A673 (cell line): ENCODE results near the gene RBM17. TPM values are rescaled to one million over a fixed set of nuclear protein-coding genes. Genes with fewer than 3 reads are reported as not detected.

Experiments
- BruUV-seq: library from RNA; stranded (reverse); fragments of 400-500 nt; replicated peaks from 2 replicates; lab custom pipeline; 2021; lab: Mats Ljungman, UMichigan
- CTCF ChIA-PET: fragments of 300-600 bp; sonication (Branson Sonifier 250); formaldehyde crosslinking; loops from one replicate; lab custom pipeline; 2022; ENCODE audit warnings: antibody characterized with exemption; lab: Charles Lee
- POLR2A ChIA-PET: fragments of 300-600 bp; sonication (Branson Sonifier 250); formaldehyde crosslinking; loops from one replicate; lab custom pipeline; 2022; ENCODE audit warnings: antibody characterized with exemption; ENCODE audit not compliant: low non-redundant PET; lab: Charles Lee
- DNase-seq: peaks from one replicate; pipeline ENCODE4 v3.0.0-alpha.2; 2015; ENCODE audit warnings: low spot score
- H3K27ac ChIP-seq: fragments of 200-600 bp; sonication (generic); 2 replicates; pipeline ENCODE4 v1.5.1; 2016; ENCODE audit warnings: mixed run types, low read depth, mild to moderate bottlenecking, mixed read lengths, antibody characterized with exemption, low read length; ENCODE audit not compliant: poor library complexity, severe bottlenecking
- H3K27me3 ChIP-seq: fragments of 200-600 bp; sonication (generic); replicated peaks from 2 replicates; pipeline ENCODE4 v1.6.1; 2017; ENCODE audit warnings: mixed run types, low read depth, mild to moderate bottlenecking, mixed read lengths, antibody characterized with exemption, low read length; ENCODE audit not compliant: insufficient read depth, poor library complexity
- H3K36me3 ChIP-seq: fragments of 200-600 bp; sonication (generic); 2 replicates; pipeline ENCODE4 v1.6.1; 2016; ENCODE audit warnings: mixed run types, mild to moderate bottlenecking, mixed read lengths, antibody characterized with exemption, low read length; ENCODE audit not compliant: insufficient read depth, poor library complexity, severe bottlenecking
- H3K4me1 ChIP-seq: fragments of 200-600 bp; sonication (generic); 2 replicates; pipeline ENCODE4 v1.6.1; 2017; ENCODE audit warnings: mixed run types, mild to moderate bottlenecking, mixed read lengths, antibody characterized with exemption, low read length; ENCODE audit not compliant: insufficient read depth, poor library complexity, severe bottlenecking
- H3K4me3 ChIP-seq: fragments of 200-600 bp; sonication (generic); 2 replicates; pipeline ENCODE4 v1.5.1; 2016; ENCODE audit warnings: low read depth, mixed run types, mild to moderate bottlenecking, mixed read lengths, low read length; ENCODE audit not compliant: poor library complexity, severe bottlenecking
- H3K9me3 ChIP-seq: fragments of 200-600 bp; sonication (generic); 2 replicates; pipeline ENCODE4 v1.6.1; 2016; ENCODE audit warnings: mixed run types, low read depth, mild to moderate bottlenecking, mixed read lengths, antibody characterized with exemption, low read length; ENCODE audit not compliant: poor library complexity, severe bottlenecking
- EZH2 ChIP-seq: fragments of 200-600 bp; sonication (generic); IDR thresholded peaks from 2 replicates; pipeline ENCODE4 v1.6.1; 2017; ENCODE audit warnings: borderline replicate concordance, low read depth, mild to moderate bottlenecking, mixed read lengths, antibody characterized with exemption, low read length; ENCODE audit not compliant: poor library complexity, severe bottlenecking
- intact Hi-C: fragments of 100-400 bp; cut with micrococcal nuclease; formaldehyde crosslinking; loops from one replicate; pipeline ENCODE4 v1.10.0; 2022; ENCODE audit not compliant: unreplicated experiment
- total RNA-seq: library from RNA; stranded (reverse); gene quantifications from 2 replicates; pipeline ENCODE4 v1.2.3, GENCODE V29; 2021
- TF ChIP-seq, protein P1 (sequence below): fragments of 300-800, 200-600 bp; sonication (generic); conservative IDR thresholded peaks from 2 replicates; pipeline ENCODE4 v1.5.1; 2017; ENCODE audit warnings: low read depth, mild to moderate bottlenecking, antibody characterized with exemption, low read length, moderate library complexity, mixed read lengths

Gene RBM17
- total RNA-seq, 1 experiment from 2014 or later, result 195 TPM

DNA sequence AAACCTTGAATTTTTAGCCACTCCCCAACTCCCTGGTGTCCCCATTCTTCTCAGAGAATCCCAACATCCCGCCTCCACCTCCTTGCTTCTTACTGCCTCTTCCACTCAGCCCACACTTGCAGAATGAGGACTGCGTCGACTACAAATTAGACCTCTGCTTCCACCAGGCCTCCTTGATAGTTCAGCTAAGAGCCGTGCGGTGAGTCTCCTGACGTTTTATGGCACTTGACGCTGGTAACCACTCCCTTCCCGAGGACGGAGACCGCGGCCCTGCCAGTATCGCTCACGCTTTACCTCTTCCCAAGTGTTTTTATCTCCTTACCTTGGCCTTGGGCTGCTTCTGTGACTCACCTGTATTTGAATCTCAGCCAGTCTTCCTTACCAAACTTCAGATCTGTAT is 31.1 kb downstream of the RBM17 start:
- no peak for DNase-seq
- H3K27ac ChIP-seq, result no peak overlapping the region
- no TSS peak for BruUV-seq
- H3K27me3 ChIP-seq, result no peaks in the 10 kb centered on the region
- TF ChIP-seq, protein P1, sequence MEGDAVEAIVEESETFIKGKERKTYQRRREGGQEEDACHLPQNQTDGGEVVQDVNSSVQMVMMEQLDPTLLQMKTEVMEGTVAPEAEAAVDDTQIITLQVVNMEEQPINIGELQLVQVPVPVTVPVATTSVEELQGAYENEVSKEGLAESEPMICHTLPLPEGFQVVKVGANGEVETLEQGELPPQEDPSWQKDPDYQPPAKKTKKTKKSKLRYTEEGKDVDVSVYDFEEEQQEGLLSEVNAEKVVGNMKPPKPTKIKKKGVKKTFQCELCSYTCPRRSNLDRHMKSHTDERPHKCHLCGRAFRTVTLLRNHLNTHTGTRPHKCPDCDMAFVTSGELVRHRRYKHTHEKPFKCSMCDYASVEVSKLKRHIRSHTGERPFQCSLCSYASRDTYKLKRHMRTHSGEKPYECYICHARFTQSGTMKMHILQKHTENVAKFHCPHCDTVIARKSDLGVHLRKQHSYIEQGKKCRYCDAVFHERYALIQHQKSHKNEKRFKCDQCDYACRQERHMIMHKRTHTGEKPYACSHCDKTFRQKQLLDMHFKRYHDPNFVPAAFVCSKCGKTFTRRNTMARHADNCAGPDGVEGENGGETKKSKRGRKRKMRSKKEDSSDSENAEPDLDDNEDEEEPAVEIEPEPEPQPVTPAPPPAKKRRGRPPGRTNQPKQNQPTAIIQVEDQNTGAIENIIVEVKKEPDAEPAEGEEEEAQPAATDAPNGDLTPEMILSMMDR, result no peak
- TF ChIP-seq EZH2, result no peak
- POLR2A ChIA-PET, result no interaction called here
- peaks cover 3% of the 10 kb centered on the region for H3K4me1 ChIP-seq
- CTCF ChIA-PET, result interaction anchor here (0.6 kb wide), 1 partner anchor 240 kb away, joined by 8 read pairs; no protein-coding TSS in a partner anchor
- intact Hi-C loops, result no loop called here
- peaks cover 16% of the 10 kb centered on the region for H3K36me3 ChIP-seq
- no peak overlapping the region for H3K4me3 ChIP-seq
- H3K9me3 ChIP-seq, result no peaks in the 10 kb centered on the region

DNA sequence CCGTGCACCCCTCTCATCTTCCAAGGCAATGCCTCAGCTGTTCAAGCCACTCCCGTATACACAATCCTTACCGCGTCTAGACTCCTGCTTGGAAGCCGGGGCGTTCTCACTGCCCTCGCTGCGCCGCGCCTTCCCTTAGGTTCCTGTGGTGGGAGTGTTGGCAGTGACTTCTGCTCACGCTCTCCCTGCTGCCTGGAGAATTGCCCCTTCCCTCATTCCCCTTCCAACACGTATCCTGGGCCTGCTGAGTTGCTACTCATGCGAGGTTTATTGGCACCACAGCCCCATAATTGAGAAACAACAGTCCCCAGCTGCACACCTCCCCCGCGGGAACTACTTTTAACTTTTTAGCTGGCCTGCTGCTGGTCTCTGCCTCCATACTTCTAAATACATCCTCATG is 31.9 kb downstream of the RBM17 start:
- no TSS peak for BruUV-seq
- Histone ChIP-seq H3K9me3 (no peaks in the 10 kb centered on the region), H3K4me3 (no peak overlapping the region), H3K27ac (no peak overlapping the region), H3K36me3 (peaks cover 9% of the 10 kb centered on the region), H3K4me1 (peaks cover 6% of the 10 kb centered on the region), H3K27me3 (no peaks in the 10 kb centered on the region)
- CTCF ChIA-PET, result no interaction called here
- peak; percentile 40 for DNase-seq
- no peak for TF ChIP-seq EZH2
- TF ChIP-seq, protein P1, result no peak
- intact Hi-C loops, result no loop called here
- POLR2A ChIA-PET, result no interaction called here

DNA sequence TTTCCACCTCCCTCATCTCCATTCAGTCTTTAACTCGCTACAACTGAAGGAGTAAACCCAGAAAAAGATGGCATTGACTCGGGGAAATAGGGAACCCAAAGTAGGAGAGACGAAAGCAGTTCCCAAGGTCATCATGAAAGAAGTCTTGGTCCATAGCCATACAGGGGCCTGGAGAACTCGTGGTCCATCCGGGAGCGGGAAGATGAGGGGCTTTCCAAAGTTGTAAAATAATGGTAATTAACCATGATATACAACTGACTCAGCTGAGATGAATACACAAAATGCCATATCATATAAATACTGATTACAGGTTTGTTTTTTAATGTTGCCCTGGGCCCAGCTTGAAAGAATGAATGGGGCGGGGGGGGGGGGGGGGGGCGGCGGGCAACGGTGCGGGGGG is 32.3 kb downstream of the RBM17 start:
- no peak overlapping the region for H3K4me3 ChIP-seq
- H3K9me3 ChIP-seq, result no peaks in the 10 kb centered on the region
- no peaks in the 10 kb centered on the region for H3K27me3 ChIP-seq
- no peak overlapping the region for H3K27ac ChIP-seq
- peaks cover 5% of the 10 kb centered on the region for H3K36me3 ChIP-seq
- intact Hi-C loops, result no loop called here
- BruUV-seq, result no TSS peak
- DNase-seq, result no peak
- TF ChIP-seq EZH2, result no peak
- TF ChIP-seq, protein P1, result no peak
- ChIA-PET CTCF (no interaction called here), POLR2A (no interaction called here)
- H3K4me1 ChIP-seq, result peaks cover 6% of the 10 kb centered on the region
